Neuron (in vitro differentiated cells): ENCODE results near the gene VOPP1.
"Not testable (repeated sequence)": the region's sequence is repeated elsewhere in the genome, so short reads cannot be mapped to it uniquely, and the experiment has no call there.

Experiments used
- H2AFZ ChIP-seq: one replicate; pipeline ENCODE4 v1.6.1; 2013; ENCODE audit warnings: low read depth, mild to moderate bottlenecking, inconsistent platforms, low read length, moderate library complexity
- H3K27me3 ChIP-seq: one replicate; pipeline ENCODE4 v1.6.1; 2013; ENCODE audit warnings: low read length; ENCODE audit not compliant: insufficient read depth
- H3K36me3 ChIP-seq: one replicate; pipeline ENCODE4 v1.6.1; 2013; ENCODE audit warnings: low read length; ENCODE audit not compliant: insufficient read depth
- H3K4me1 ChIP-seq: one replicate; pipeline ENCODE4 v1.6.1; 2013; ENCODE audit warnings: low read length; ENCODE audit not compliant: insufficient read depth
- H3K4me3 ChIP-seq: 2 replicates; pipeline ENCODE4 v1.5.1; 2013; ENCODE audit warnings: mild to moderate bottlenecking, low read length, moderate library complexity
- H3K9me3 ChIP-seq: one replicate; pipeline ENCODE4 v1.6.1; 2013; ENCODE audit warnings: low read length

Gene VOPP1

DNA sequence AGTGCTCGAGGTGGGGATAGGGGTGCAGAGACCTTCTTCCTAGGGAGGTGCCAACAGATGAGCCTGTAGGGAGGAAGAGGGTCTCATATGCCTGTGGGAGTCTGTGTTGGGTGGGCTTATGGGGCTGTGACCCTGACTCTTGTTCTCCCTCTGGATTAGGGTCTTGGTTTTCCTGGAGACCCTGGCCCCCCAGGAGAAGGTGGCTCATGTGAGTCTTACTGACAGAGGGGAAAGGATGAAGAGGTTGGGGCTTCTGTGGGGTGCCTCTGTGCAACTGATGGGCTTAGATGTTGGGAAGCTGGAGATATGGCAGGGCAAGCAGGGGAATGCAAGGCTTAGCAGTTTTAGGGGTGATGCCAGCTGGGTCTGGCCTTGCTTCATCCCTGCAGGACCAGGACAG lies 20.2 kb upstream of the VOPP1 start:
- Histone ChIP-seq H2AFZ (no peak overlapping the region), H3K27me3 (no peaks in the 10 kb centered on the region), H3K4me1 (no peaks in the 10 kb centered on the region), H3K36me3 (no peaks in the 10 kb centered on the region), H3K9me3 (no peaks in the 10 kb centered on the region), H3K4me3 (no peak overlapping the region)

DNA sequence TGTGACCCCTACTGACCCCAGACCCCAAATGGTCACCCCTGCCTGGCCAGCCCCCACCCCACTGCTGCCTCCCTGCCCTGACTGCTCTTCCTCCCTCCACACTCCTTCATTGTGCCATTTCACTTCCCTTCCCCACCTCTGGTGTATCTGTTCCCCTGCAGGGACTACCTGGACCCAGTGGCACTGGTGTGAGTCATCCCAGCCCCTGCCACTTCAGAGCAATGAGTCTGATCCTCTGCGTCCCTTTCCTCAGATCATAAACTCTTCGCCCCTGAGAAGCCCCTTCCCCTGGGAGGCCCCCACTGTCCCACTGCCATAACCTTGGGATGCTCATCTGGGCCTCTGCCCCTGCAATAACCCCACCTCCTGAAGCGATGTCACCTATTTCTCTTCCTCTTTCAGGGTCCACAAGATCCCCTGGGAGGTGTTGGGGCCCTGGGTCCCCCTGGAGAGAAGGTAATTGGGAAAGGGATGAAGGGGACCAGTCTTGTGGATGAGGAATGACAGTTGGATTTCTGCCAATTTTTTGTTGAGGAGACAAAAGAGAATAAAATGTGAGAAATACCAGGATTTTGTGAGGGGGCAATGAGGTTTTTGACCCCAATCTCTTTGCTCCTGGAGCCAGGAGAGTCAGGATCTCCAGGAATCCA lies 19.1 kb upstream of the VOPP1 start:
- no peak overlapping the region for H3K4me3 ChIP-seq
- H3K4me1 ChIP-seq: no peaks in the 10 kb centered on the region
- no peaks in the 10 kb centered on the region for H3K36me3 ChIP-seq
- H2AFZ ChIP-seq: no peak overlapping the region
- no peaks in the 10 kb centered on the region for H3K9me3 ChIP-seq
- no peaks in the 10 kb centered on the region for H3K27me3 ChIP-seq

DNA sequence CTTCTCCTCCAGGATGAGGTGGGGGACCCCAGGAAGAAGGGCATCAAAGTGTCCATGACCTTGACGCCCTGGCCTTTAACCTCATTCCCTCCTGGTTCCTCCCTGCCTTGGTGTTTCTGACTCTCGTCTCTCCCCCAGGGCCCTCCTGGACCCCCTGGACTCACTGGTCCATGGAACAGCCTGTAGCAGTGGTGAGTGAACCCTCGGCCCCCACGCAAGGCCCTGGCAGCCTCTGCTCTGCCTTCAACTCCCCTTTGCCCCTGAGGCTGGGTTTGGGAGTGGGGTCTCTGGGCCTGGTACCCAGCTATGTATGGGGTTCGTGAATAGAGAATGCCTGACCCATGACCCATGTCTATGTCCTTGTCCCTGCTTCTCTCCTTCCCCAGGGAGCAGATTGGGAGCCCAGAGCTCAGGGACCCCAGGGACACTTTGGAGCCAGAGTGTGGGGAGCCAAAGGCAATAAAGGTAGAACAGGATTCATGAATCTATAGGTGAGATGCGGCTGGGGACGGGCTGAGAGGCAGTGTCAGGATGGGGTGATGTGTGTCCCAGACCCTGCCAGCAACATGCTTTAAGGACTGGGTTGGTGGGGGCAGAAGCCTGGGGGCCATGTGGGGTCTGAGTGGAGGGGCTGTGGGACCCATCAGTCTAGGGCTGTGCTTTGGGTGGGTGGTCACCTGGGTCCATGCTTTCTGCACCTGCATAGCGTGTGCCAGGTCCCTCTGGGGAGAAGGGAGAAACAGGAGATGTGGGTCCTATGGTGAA lies 18.4 kb upstream of the VOPP1 start:
- no peak overlapping the region for H3K4me3 ChIP-seq
- no peaks in the 10 kb centered on the region for H3K9me3 ChIP-seq
- H3K27me3 ChIP-seq: no peaks in the 10 kb centered on the region
- H3K4me1 ChIP-seq: no peaks in the 10 kb centered on the region
- H3K36me3 ChIP-seq: no peaks in the 10 kb centered on the region
- no peak overlapping the region for H2AFZ ChIP-seq

DNA sequence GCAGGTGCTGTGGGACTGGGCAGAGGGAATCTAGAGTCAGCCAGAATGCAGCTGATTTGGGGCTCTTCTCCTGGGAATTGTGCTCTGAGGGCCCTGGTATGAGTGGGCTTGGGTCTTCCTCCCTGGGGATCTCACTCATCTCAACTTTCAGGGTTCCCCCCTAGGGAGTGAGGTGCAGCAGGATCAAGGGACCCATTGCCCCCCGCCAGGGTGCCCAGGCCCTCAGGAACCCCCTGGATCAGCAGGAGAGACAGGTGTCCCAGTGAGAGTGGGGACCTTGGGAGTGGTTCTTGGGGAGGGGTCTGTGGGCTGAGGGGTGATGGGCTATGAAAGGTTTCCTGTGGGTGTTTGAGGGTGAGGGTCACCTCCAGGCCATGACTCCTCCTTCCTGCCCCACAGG lies 17.6 kb upstream of the VOPP1 start:
- H3K9me3 ChIP-seq: no peaks in the 10 kb centered on the region

DNA sequence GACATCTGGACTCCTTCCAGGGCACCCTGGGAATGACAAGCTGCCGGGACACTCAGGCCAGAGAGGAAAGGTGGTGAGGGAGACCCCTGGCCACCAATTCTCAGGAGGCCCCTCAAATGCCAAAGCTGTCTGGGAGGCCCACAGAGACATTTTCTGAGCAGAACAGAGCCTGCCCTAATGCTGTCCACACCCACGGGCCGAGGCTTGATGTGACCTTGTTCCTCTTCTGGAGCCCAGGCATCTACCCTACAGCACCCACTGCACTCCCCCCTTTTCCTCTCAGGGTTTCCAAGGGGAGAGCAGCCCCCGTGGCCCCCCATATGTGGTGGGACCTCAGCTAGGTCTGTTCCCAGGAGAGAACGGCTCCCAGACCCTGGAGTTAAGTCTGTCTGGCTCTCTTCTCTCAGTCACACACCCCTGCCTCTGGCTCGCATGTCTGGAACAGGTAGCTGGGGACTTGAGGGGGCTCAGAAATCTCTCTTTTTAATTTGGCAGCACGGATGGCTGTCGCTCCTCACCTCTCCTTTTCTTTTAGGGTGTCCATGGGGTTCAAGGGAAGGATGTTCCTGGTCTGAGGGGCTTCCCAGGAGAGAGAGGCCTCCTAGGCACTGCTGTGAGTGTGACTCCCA lies 16.8 kb upstream of the VOPP1 start:
- H2AFZ ChIP-seq: no peak overlapping the region
- H3K27me3 ChIP-seq: no peaks in the 10 kb centered on the region
- H3K9me3 ChIP-seq: no peaks in the 10 kb centered on the region
- H3K4me3 ChIP-seq: no peak overlapping the region
- H3K36me3 ChIP-seq: no peaks in the 10 kb centered on the region
- no peaks in the 10 kb centered on the region for H3K4me1 ChIP-seq

More for the DNA sequence above, 17.6 kb upstream of the VOPP1 start:
- no peaks in the 10 kb centered on the region for H3K4me1 ChIP-seq
- no peak overlapping the region for H3K4me3 ChIP-seq
- no peaks in the 10 kb centered on the region for H3K36me3 ChIP-seq
- no peaks in the 10 kb centered on the region for H3K27me3 ChIP-seq
- H2AFZ ChIP-seq: no peak overlapping the region

DNA sequence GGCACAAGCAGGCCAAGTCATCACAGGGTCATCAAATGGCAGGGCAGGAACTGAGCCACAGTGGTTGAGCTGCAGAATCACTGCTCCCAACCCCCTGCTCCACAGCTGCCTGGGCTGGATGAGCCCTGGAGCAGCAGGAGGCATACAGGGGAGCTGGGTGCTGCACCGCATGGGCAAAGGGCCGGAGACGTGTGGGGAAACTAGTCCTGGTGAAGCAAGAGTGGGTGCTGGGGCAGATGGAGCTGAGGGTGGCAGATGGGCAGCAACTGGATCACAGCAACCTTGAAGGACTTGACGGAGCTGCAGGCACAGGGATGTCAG lies 16.0 kb upstream of the VOPP1 start:
- Histone ChIP-seq H3K9me3 (no peaks in the 10 kb centered on the region), H3K36me3 (no peaks in the 10 kb centered on the region), H2AFZ (no peak overlapping the region), H3K4me3 (no peak overlapping the region), H3K4me1 (no peaks in the 10 kb centered on the region), H3K27me3 (no peaks in the 10 kb centered on the region)

DNA sequence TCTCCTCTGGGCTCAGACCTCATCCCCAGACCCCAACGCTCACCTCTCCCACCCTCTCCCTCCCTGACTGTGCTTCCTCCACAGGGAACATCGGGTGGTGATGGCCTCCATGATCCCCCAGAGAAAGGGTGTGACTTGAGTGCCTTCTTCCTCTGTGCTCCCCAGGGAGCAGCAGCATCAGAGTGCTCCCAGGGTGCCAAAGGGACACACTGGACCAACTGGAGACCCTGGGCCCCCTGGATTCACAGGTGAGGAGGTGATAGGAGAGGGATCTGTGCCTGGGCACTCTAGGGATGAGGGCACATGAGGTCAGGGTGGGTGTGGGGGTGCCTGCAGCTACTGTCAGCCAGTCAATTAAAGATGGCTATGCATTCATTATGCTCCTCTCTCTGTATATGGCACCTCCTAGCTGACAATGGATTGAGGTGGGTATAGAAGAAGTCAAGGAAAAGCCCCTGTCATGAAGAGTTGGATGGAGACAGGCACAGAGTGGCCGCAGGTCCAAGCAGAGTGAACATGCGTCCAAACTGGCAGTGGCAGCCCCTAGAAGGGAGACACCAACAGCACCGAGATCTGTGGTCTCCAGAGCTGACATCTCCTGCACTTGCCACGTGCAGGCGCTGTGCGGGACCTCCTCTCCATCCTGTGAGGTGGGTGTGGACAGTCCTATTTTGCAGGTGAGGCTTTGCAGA lies 15.5 kb upstream of the VOPP1 start:
- Histone ChIP-seq H3K36me3 (no peaks in the 10 kb centered on the region), H2AFZ (no peak overlapping the region), H3K4me1 (no peaks in the 10 kb centered on the region), H3K27me3 (no peaks in the 10 kb centered on the region), H3K9me3 (peaks cover 2% of the 10 kb centered on the region), H3K4me3 (no peak overlapping the region)

DNA sequence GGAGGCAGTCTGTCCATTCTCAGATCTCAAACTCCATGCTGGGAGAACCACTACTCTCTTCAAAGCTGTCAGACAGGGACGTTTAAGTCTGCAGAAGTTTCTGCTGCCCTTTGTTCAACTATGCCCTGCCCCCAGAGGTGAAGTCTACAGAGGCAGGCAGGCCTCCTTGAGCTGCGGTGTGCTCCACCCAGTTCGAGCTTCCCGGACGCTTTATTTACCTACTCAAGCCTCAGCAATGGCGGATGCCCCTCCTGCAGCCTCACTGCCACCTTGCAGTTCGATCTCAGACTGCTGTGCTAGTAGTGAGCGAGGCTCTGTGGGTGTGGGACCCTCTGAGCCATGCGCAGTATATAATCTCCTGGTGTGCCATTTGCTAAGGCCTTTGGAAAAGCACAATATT lies 10.4 kb upstream of the VOPP1 start:
- not testable (repeated sequence) for H3K4me3 ChIP-seq, H3K4me1 ChIP-seq, H2AFZ ChIP-seq, H3K36me3 ChIP-seq, H3K27me3 ChIP-seq, H3K9me3 ChIP-seq

DNA sequence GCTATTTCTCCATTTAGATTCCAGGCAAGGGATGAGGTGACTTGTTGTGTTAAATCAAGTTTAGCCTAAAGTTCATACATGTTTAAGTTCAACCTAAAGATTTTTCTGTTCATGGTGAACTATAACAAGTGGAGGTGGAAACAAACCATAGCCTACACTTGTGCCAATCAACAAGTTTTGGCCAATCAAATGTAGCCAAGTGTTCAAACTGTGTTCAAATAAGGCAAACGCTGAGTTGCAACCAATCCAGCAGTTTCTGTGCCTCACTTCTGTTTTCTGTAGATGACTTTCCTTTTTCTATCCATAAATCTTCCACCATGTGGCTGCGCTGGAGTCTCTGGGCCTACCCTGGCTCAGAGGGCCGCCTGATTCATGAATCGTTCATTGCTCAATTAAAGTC lies 4.5 kb upstream of the VOPP1 start:
- Histone ChIP-seq H2AFZ (no peak overlapping the region), H3K4me1 (peaks cover 20% of the 10 kb centered on the region), H3K9me3 (no peaks in the 10 kb centered on the region), H3K27me3 (no peaks in the 10 kb centered on the region), H3K4me3 (no peak overlapping the region), H3K36me3 (no peaks in the 10 kb centered on the region)

DNA sequence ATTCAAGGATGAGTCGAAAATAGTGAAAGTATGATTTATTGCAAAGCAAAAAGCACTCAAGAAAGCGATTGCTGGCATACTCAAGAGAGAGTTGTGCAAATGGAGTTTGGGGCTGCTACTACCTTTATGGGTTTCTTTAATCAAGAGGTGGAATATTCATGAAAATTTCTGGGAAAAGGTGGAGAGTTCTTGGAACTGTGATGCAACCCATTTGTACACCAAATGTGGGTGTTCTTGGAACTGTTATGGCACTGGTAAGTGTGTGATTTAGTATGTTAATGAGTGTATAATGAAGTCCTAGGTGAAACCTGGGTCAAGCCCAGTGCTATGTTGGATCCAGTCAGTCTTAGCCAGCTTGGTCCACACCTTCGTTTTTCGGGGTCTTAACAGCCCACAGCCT lies 3.4 kb upstream of the VOPP1 start:
- H3K9me3 ChIP-seq: no peaks in the 10 kb centered on the region

DNA sequence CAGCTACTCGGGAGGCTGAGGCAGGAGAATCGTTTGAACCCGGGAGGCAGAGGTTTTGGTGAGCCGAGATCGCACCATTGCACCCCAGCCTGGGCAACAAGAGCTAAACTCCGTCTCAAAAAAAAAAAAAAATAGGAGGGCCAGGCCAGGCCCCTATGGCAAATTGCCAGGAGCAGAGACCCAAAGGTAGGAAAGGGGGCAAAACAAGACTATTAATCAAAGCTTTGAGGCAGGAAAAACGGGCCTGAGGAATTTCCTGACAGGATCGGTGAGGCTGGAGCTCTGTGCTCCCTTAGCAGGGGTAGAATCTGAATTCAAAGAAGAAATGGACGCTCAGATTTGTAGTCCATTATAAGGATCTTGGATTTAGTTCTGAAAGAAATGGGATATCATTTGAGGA lies 2.8 kb upstream of the VOPP1 start:
- no peak overlapping the region for H3K4me3 ChIP-seq
- peaks cover 23% of the 10 kb centered on the region for H3K4me1 ChIP-seq
- no peaks in the 10 kb centered on the region for H3K9me3 ChIP-seq
- H3K36me3 ChIP-seq: no peaks in the 10 kb centered on the region
- H3K27me3 ChIP-seq: no peaks in the 10 kb centered on the region
- no peak overlapping the region for H2AFZ ChIP-seq

More for the DNA sequence above, 3.4 kb upstream of the VOPP1 start:
- Histone ChIP-seq H2AFZ (no peak overlapping the region), H3K4me3 (no peak overlapping the region), H3K27me3 (no peaks in the 10 kb centered on the region), H3K4me1 (peaks cover 23% of the 10 kb centered on the region), H3K36me3 (no peaks in the 10 kb centered on the region)

DNA sequence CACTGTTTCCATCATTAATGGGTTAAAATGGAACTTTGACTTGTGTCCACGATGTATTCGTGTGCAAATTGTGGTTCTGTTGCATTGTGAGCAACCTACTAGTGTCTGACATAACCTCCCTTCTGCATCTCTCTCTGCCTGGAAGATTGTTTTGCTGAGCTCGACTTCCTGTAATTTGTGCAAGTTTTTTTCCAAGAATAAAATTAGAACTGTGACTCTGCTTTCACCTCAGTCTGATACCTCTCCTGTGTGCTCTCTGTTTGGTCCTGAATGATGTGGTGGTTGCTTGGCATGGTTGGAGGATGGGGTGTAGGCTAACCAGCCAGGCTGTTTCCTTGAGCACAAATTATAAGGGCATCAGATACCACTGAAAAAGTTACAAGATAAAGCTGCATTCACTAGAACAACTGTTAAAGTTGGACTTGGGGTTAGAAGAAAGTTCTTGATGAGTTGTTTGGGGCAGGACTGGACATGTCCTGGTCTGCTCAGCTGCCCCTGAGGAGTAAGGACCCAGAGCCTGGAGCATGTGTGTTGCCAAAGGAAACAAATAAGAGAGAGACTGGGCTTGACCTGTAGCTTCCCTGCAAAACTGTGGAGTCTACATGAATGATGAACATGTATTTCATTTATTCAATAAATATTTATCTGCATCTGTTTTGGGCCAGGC lies 1.9 kb upstream of the VOPP1 start:
- peaks cover 28% of the 10 kb centered on the region for H3K4me1 ChIP-seq

More for the DNA sequence above, 1.9 kb upstream of the VOPP1 start:
- no peak overlapping the region for H3K4me3 ChIP-seq
- no peaks in the 10 kb centered on the region for H3K9me3 ChIP-seq
- no peak overlapping the region for H2AFZ ChIP-seq
- no peaks in the 10 kb centered on the region for H3K36me3 ChIP-seq
- H3K27me3 ChIP-seq: no peaks in the 10 kb centered on the region
